GM12892 (cell line): Measurements from ENCODE around the gene ASMT.

ENCODE experiments used
- POLR2AphosphoS5 ChIP-seq: IDR thresholded peaks from 2 replicates; pipeline ENCODE4 v1.6.1; 2011; ENCODE audit warnings: low read depth, low read length, control low read depth
- TAF1 ChIP-seq: IDR thresholded peaks from 2 replicates; pipeline ENCODE4 v1.6.1; 2011; ENCODE audit warnings: low read depth, mild to moderate bottlenecking, control low read depth, low read length, borderline replicate concordance

GRCh38 chrX:1606496-1606895, 8.4 kb upstream of the ASMT start:
- no peak for TF ChIP-seq POLR2AphosphoS5
- no peak for TF ChIP-seq TAF1
